Vagina (tissue), 2 donors: ENCODE results near the gene DDI2.

Source experiments
- CTCF ChIP-seq, 3 experiments: fragments of 450-650 bp in 2 of 3; fragments of 200-600 bp in 1 of 3; sonication (generic) in 1 of 3; IDR thresholded peaks; one replicate each; pipeline ENCODE4 v1.5.1; 2017 to 2019; ENCODE audit warnings: antibody characterized with exemption in 3 of 3, mild to moderate bottlenecking in 2 of 3, moderate library complexity in 2 of 3
- POLR2A ChIP-seq, 2 donors: fragments of 450-650 bp; IDR thresholded peaks; one replicate each; pipeline ENCODE4 v1.6.1; 2017; ENCODE audit warnings: antibody characterized with exemption in 2 of 2, mild to moderate bottlenecking in 2 of 2, moderate library complexity in 2 of 2

GRCh38 chr1:15706751-15707150 is 89.5 kb downstream of the DDI2 start:
- TF ChIP-seq CTCF (IDR thresholded peaks at IDR 0.05) = no peak
- no peak for TF ChIP-seq POLR2A (IDR thresholded peaks at IDR 0.05)
